ENCODE measurements around the gene HEBP1. TPM values are rescaled to one million over a fixed set of nuclear protein-coding genes. Genes with fewer than 3 reads are reported as not detected.

HEBP1 gene
- total RNA-seq, 2 experiments from 2014 or later, result 23.9 to 24.8 TPM

GRCh38 chr12:13030541-13031291 lies 30.7 kb upstream of the HEBP1 start:
- H3K4me3 Mint-ChIP-seq, result no peak overlapping the region
- intact Hi-C loops (cut with micrococcal nuclease), result no loop called here
- ChIA-PET CTCF (no interaction called here), POLR2A (no interaction called here)
- DNase-seq (no peak), ATAC-seq (no peak)
- H3K36me3 Mint-ChIP-seq (ENCODE audit: low read depth), result no peaks in the 10 kb centered on the region
- H3K9me3 Mint-ChIP-seq, result no peaks in the 10 kb centered on the region
- no peaks in the 10 kb centered on the region for H3K4me1 Mint-ChIP-seq (ENCODE audit: low read depth)
- H3K27ac Mint-ChIP-seq, result no peak overlapping the region
- H3K27me3 Mint-ChIP-seq, result no peaks in the 10 kb centered on the region
- TF ChIP-seq CTCF (IDR thresholded peaks at IDR 0.05), result no peak

GRCh38 chr12:13028825-13029570 lies 28.9 kb upstream of the HEBP1 start:
- ATAC-seq (no peak), DNase-seq (no peak)
- POLR2A ChIA-PET, result no interaction called here
- Mint-ChIP-seq H3K9me3 (no peaks in the 10 kb centered on the region), H3K36me3 (ENCODE audit: low read depth) (no peaks in the 10 kb centered on the region), H3K27me3 (no peaks in the 10 kb centered on the region), H3K4me1 (ENCODE audit: low read depth) (no peaks in the 10 kb centered on the region), H3K4me3 (no peak overlapping the region), H3K27ac (no peak overlapping the region)
- TF ChIP-seq CTCF (IDR thresholded peaks at IDR 0.05), result no peak
- intact Hi-C loops (cut with micrococcal nuclease), result no loop called here
- CTCF ChIA-PET, result interaction anchor here (1.5 kb wide), 2 partner anchors 43 to 183 kb away, joined by 3 to 6 read pairs; no protein-coding TSS in a partner anchor

- Mint-ChIP-seq H3K27me3 (no peaks in the 10 kb centered on the region), H3K27ac (no peak overlapping the region), H3K36me3 (ENCODE audit: low read depth) (no peaks in the 10 kb centered on the region), H3K4me1 (ENCODE audit: low read depth) (no peaks in the 10 kb centered on the region), H3K9me3 (no peaks in the 10 kb centered on the region), H3K4me3 (no peak overlapping the region)
- CTCF ChIA-PET, result interaction anchor here (1.5 kb wide), 2 partner anchors 41 to 184 kb away, joined by 3 to 6 read pairs; no protein-coding TSS in a partner anchor
- DNase-seq, result no peak
- intact Hi-C loops (cut with micrococcal nuclease), result no loop called here
- no peak for ATAC-seq
- POLR2A ChIA-PET, result no interaction called here
- no peak for TF ChIP-seq CTCF (IDR thresholded peaks at IDR 0.05)
These were observed 27.4 kb upstream of the HEBP1 start for GRCh38 chr12:13027508-13027907.

GRCh38 chr12:13027032-13027431 lies 27.0 kb upstream of the HEBP1 start:
- POLR2A ChIA-PET, result no interaction called here
- Mint-ChIP-seq H3K36me3 (ENCODE audit: low read depth) (no peaks in the 10 kb centered on the region), H3K27me3 (no peaks in the 10 kb centered on the region), H3K4me1 (ENCODE audit: low read depth) (no peaks in the 10 kb centered on the region), H3K27ac (no peak overlapping the region), H3K9me3 (no peaks in the 10 kb centered on the region), H3K4me3 (no peak overlapping the region)
- CTCF ChIA-PET, result no interaction called here
- ATAC-seq (no peak), DNase-seq (no peak)
- intact Hi-C loops (cut with micrococcal nuclease), result no loop called here
- TF ChIP-seq CTCF (IDR thresholded peaks at IDR 0.05), result no peak

- Mint-ChIP-seq H3K27me3 (peaks cover 2% of the 10 kb centered on the region), H3K36me3 (ENCODE audit: low read depth) (no peaks in the 10 kb centered on the region), H3K4me3 (no peak overlapping the region), H3K27ac (no peak overlapping the region), H3K4me1 (ENCODE audit: low read depth) (no peaks in the 10 kb centered on the region), H3K9me3 (no peaks in the 10 kb centered on the region)
- intact Hi-C loops (cut with micrococcal nuclease), result no loop called here
- TF ChIP-seq CTCF (IDR thresholded peaks at IDR 0.05), result no peak
- POLR2A ChIA-PET, result no interaction called here
- CTCF ChIA-PET, result interaction anchor here (1.0 kb wide), 1 partner anchor 186 kb away, joined by 3 read pairs; no protein-coding TSS in a partner anchor
- ATAC-seq (no peak), DNase-seq (no peak)
These were observed 26.2 kb upstream of the HEBP1 start for GRCh38 chr12:13026286-13026685.

All from activated CD8-positive, alpha-beta T cell treated with anti-CD3 and anti-CD28 coated beads for 36 hours (primary cell).